Globus pallidus (tissue), 1 donor: Measurements from ENCODE around the gene CDH26.
"Not testable (repeated sequence)": the region's sequence is repeated elsewhere in the genome, so short reads cannot be mapped to it uniquely, and the experiment has no call there.

Experiments
- DNase-seq: peaks from one replicate; pipeline ENCODE4 v3.0.0-alpha.2; 2015; ENCODE audit warnings: low spot score

Gene CDH26

DNA sequence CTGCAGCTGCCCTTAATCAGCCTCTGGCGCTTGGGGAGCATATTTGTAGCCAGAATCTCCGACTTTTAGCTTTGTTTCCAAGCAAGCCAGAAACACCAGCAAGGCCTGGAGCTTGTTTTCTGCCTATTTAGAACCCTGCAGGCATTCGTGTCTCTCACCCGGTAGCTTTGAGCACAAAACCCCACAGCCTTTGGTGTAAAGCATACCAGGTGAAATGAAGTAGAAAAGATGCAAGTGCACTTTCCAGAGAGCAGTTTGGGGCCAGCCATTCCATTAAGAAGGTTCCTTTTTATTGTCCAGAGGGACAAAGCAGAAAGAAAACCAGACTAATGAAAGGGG is 17.3 kb upstream of the CDH26 start:
- DNase-seq, result no peak

DNA sequence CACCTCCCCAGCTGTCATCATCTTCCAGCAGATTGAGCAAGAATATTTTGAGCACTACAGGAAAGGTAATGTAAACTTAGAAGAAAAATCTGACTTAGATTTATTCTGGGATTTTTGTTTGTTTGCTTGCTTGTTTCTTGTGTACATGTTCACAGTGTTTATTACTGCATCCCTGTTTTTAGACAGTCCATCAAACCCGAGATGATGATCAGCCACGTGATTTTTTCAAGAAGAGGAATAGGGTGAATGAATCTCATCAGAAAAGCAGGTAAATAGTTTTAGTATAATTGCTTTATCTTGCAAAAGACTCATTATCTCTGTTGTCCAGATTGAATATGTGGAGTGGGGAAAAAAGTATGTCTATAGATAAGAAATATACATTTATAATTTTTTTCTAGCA is 16.0 kb upstream of the CDH26 start:
- no peak for DNase-seq

DNA sequence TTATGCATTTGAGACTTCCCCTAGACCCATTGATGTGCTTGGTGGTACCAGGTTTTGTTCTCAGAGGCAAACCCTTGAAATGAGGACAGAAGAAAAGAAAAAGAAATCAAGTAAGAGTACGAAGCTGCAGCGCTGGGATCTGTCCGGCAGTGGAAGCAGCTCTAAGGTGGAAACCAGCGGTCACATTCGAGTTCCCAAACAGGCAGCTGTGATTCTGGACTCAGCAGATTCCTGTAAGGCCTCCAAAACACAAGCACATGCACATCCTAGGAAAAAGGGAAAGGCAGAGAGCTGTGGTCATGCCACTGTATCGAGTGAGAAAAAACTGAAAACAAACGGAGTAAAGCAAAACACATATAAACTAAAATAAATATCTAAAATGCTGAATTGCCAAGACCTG is 13.5 kb upstream of the CDH26 start:
- no peak for DNase-seq

DNA sequence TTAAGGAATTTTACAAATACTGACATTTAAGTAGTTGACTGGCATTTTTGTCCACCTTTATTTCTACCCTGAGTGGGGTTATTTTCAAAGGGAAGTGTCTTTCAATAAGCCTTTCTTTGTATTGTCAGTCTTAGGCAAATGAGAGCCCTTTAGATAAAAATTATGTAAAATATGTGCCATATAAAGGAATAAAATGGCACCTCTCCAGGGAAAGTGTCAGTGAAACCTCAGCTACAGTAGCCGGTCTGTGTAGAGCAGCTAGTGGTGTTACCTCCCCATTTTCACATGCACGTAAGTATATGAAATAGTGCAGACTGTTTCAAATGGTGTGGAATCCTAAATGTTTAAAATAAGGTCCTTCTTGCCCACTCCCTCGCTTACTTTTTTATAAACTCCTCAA is 13.0 kb upstream of the CDH26 start:
- no peak for DNase-seq

DNA sequence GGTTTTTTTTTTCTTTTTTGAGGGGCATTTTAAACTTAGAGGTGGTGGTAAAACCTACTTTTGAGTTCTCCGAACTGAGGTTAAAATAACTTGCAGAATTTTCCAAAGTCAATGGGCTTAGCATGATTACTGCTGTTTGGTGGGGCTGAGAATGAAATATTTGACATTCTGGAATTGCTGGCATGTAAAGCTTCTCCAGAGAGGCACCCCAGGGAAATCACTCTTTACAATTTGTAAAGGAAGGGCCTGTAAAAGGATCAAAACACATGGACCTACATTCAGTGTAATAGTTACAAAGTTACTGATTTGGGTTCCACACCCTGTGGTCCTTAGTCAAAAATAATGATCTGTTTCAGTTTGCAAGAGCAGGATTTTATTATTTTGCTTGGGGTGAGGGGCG is 12.5 kb upstream of the CDH26 start:
- no peak for DNase-seq

DNA sequence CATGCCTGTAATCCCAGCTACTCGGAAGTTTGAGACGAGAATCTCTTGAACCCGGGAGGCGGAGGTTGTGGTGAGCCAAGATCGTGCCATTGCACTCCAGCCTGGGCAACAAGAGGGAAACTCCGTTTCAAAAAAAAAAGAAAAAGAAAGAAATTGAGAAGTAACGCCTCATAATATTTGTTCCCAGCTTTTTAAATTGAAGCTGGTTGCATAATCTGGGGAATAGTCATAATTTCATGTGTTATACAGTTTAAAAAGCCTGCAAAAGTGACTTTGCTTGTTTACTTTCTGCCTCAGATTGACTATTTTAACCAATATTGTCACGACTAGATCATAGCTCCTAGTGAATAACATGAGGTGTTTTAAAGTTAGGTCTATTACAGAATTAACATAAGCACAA is 10.8 kb upstream of the CDH26 start:
- no peak for DNase-seq

DNA sequence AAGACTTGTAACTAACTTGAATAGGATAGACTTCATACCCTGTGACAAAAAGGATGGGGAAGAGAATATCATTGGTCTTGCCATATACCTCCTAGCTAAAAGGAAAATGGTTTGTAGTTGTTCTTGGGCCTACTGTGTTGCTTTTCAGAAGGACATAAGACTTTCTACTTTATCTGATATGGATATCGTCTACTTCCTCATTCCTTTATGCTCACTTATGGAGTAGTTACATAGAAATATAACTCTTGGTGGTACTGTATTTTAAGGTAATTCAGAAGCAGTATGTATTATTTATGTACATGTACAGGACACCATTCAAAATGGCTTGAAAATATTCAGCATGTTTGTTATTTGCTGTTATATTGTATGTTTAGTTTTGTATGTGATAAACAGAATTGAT is 10.0 kb upstream of the CDH26 start:
- no peak for DNase-seq

DNA sequence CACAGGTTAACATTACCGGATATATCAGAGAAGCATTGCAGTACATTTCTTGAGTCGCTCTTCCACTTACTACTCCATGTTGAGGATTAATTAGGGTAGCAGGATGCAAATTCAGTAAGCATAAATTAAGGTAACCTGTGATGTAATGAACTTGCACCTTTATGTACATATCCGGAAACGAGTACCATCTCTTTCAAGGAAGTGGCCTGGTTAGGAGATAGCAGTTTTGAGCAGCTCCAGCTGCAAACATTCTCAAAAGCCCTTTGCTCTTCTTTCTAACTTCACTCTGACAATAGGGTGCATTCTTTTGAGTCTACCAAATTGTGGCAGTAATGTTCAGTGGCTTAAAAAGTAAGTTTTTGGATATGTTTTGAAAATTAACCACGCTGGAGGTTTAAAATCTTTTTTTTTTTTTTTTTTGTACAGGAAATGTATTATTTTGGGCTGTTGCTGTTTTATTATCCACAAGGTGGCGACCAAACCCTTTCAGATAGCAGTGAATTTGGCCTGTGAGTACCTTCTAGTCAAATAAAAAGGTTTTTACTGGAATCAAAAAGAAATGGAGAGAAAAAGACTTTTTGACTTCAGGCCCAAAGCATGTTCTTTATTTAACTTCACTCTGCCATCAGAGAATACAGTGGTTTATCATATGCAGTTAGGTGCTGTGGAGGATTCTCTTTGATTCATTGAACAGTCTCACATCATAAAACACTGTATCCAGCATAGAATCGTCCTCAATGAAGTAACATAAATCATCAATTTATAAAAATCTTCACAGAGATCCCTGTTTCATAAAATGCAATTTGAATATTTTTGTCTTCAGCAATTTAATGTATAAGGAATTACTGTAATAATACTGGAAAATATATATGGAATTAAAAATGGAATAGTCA is 9.1 kb upstream of the CDH26 start:
- DNase-seq, result peak; percentile 77

DNA sequence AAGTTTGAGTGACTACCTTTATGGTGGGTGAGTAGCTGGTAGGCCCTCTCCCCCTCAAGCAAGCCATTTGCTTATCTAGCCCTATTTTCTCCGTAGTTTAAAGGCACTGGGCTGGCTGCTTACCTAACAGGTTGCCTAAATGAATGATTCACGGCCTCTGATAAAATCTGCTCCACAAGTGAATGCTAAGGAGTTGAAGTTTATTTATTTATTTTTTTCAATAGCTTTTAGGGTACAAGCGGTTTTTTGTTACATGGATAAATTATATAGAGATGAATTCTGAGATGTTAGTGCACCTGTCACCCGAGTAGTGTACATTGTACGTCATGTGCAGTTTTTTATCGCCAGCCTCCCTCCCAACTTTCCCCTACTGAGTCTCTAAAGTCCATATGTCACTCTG is 8.3 kb upstream of the CDH26 start:
- DNase-seq, result no peak

DNA sequence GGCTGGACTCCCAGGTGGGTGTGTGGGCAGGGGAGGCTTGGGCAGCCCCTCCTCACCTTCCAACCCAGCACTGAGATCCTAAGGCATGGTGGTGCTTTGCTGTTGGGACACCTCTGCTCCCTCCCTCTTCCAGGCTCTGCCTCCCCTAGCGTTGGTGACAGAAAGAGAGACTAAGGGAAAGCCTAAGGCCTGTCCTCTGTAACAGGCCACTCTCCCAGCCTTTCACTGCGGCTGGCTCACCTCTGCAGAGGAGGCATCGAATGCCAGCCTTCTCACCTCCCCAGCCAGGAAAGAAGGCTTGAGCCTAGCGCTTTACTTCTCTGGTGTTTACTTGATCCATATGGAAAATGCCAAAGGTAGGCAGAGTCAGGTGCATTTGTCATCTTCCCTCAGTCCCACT is 3.5 kb upstream of the CDH26 start:
- no peak for DNase-seq

DNA sequence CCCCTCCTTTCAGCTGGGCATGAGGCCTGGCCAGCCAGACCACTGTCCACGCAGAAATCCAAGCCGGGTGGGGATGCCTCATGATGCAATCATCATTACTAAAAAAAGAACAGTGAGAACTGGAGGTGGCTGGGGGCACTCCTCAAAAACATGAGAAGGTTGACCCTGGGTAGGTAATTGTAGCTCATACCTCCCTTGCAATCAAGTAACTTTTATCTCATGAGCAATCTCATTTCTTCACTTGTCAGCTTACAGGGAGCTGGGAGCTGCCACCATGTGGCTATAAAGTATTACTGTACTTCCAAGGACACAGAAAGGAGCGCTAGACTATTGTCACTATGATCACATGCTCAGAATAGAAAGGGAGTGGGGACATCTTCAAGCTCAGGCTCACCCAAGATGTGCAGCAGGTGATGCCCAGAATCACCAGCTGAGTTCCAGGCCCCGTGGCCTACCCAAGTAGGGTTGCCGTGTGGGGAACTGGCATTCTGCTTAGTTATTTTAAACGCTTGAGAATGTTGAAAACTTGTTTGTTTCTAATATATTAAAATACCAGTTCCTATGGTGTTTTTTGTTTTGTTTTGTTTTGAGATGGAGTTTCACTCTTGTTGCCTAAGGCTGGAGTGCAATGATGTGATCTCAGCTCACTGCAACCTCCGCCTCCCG is 3.0 kb upstream of the CDH26 start:
- peak; percentile 82 for DNase-seq

DNA sequence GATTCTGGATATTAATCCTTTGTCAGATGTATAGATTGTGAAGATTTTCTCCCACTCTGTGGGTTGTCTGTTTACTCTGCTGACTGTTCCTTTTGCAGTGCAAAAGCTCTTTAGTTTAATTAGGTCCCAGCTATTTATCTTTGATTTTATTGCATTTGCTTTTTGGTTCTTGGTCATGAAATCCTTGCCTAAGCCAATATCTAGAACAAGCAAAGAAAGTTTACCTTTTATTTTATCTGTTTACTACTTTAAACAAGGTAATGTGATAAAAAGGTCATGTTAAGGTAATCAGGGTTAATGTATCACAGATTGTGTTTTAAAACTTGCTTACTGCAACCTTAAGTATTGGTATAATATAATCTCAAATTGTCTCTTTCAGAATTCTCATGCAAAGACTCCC is 655 bp upstream of the CDH26 start:
- DNase-seq, result not testable (repeated sequence)

DNA sequence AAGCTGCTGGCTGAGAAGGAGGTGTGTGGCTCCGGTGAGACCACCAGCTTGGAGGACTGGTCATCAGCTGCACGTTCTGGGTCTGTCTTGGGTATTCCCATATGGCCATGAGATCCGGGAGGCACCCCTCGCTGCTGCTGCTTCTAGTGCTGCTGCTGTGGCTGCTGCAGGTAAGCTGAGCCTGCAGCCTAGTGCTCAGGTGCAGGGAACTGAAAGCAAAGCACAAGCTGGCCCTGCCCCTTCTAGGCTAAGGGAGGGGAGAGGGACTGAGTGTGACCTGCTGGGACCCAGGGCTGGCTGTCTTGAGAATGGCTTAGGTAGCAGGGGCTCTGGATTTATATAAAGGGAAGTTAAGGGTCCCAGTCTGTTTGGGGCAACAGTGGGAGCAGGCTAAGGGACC is 403 bp downstream of the CDH26 start:
- DNase-seq, result no peak

DNA sequence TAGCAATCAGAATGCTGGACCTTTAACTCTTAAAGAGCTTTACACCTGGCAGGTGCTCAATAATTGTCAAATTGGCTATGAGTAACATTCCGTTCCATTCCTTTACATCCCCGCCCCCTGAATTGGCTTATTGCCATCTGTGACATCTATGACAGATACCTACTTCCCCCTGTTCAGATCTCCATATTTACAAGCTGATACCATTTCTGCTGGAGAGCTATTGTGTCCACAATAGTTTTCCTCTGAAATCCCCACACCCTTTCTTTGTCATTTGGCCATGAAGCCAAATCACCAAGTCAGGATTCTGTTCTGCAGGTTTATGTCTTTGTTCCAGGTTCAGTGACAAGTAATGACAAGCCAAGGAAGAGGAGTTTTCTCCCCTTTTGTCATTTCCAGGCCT is 3.2 kb downstream of the CDH26 start:
- no peak for DNase-seq

DNA sequence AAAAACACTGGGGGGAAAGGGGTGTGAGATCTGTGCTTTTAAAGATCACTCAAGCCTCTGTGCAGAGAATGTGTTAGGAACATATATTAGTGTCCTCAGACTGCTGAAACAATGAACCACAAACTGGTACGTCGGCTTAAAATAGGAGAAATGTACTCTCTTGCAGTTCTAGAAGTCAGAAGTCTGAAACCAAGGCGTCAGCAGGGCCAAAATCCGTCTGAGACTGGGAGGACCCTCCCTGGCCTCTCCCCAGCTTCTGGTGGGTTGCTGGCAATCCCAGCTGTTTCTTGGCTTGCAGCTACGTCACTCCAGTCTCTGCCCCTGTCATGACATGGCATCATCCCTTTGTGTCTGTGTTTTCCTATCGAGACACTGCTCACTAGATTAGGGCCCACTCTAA is 3.9 kb downstream of the CDH26 start:
- DNase-seq, result no peak

DNA sequence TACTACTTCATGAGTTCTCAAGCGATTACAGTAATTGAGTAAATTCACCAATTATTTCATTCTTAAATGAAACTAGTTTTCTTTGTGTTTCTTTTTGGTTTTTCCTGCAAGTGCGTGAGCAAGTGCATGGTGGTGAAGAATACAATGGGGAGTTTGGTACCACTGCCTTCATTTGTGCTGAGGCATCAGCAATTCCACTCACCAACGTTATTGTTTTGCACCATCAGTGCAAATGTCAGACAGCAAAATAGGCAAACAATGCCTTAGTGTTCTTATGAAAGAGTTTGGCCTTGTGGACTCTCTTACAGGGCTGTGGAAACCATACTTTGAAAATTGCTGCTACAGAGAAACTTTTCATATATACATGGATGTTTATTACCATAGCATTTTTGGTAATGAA is 8.2 kb downstream of the CDH26 start:
- peak; percentile 90 for DNase-seq

DNA sequence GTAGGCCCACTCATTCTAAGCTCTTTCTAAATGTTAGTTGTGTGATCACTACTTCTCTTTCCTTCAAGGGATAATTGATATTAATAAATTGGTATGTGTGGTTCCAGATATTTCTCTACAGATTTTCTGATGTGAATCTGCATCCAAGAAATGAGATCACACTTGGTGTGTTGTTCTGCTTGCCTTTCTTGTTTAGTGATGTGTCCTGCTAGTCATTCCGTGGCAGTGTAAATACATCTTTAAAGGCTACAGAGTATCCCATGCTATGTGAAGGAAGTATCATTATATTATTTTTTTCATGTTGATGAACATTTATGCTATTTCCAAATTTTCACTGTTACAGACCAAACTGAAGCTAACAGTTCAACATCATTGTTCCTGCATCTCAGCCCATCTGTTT is 13.2 kb downstream of the CDH26 start:
- DNase-seq, result no peak

DNA sequence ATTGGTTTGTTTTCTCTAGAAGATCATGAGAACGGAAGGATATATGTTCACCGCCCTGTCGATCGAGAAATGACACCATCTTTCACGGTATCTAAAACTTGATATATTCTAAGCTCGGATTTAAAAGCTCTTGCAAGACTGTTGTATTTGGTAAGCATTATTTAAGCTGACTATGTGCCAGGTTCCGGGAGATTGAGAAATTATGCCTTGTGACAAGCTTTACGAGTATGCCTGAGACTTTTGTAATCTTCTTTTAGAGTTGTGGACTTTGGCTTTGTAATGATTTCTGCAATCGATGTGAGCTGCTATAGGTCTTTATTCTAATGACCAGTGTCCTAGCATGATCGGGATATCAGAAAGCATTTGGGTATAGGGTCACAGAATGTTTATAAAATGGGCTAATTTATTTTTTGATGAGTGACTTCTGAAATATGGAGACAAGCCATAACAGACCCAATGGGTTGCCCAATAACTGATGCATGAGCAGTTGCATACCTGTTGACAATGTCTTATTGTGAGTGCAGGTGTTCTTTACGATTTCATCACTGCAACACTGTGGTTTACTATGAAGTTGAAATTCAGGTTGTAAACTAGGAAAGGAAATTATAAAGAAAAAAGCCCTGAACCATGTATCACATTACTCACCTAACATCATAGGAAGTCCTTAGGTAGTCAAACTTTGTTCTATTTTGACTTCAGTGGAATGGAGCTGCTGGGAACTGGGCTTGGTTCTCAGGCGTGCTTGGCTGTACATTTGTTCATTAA is 14.0 kb downstream of the CDH26 start:
- DNase-seq, result no peak

DNA sequence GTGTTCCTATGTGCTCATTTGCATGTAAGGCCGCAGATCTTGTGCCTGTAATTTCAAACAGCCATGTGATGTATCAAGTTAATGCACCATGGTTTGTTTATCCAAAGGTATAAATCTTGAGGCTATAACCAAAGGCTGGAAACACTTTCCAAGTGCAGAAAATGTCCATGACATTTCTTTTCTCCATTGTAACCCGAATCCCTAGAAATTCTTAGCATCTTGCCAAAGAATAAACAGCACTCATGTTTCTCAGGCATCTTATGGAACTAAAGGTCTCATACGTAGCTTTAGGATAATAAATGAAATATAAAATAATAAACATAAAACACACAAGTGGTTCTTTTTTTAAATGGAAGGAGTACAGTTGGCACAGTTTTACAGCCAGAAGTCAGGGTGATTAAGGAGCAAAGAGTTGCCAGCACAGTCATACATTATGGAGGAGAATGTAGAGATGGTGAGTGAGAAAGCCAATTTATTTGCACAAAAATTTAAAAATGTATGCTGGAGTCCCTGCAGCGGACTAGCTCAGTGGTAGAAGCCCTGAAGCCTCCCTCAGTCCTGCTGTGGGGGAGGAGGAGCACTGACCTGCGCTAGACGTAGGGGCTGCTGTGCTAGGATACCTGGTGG is 18.0 kb downstream of the CDH26 start:
- DNase-seq, result no peak

DNA sequence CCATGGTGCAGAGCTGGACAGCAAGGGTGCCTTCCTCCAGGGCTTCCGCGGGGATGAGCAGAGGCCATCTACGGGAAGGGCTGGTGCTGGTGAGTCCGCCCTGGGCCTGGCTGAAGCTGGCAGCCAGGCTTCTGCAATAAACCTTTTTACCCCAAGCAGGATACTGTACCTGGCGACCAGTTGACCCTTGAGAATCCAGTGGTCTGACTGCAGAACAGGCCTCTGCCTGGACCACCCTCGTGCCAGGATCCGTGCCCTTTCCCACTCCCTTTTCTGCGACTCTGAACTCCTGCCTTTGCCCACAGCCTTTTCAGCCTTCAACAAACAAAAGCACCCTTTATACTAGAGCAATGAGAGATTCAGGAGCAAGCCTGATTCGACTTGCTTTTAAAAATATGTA is 18.9 kb downstream of the CDH26 start:
- peak; percentile 79 for DNase-seq

DNA sequence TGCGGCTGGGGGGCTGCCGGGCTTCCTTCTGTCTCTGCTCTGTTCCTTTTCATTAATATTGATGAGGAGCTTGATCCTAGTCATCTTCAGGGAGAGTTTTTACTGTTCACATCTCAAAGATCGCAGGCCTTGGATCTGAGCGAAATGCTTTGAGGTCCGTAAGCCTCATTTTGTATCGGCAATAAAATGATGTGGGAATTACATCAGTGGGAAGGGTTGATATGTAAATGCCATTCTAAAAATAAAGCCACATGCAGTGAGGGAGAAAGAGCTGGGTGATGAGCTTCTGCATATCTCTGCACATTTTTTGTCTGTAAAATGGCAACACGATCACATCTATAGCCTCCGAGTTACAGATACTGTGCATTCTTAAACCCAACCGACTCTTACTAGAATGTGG is 24.9 kb downstream of the CDH26 start:
- no peak for DNase-seq

DNA sequence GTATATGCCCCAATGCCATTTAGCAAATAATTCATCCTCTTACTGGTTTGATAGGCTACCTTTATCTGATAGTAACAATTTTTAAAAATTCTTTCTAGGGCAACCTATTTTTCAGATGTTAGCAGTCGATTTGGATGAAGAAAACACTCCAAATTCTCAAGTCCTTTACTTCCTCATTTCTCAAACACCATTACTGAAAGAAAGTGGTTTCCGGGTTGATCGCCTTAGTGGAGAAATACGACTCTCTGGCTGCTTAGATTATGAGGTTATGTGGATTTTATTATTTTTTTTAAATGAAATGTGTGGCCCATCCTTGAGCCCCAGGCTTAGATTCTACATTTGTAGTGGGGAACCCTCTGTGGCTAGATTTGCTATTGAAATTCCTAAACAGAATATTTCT is 26.3 kb downstream of the CDH26 start:
- DNase-seq, result no peak

DNA sequence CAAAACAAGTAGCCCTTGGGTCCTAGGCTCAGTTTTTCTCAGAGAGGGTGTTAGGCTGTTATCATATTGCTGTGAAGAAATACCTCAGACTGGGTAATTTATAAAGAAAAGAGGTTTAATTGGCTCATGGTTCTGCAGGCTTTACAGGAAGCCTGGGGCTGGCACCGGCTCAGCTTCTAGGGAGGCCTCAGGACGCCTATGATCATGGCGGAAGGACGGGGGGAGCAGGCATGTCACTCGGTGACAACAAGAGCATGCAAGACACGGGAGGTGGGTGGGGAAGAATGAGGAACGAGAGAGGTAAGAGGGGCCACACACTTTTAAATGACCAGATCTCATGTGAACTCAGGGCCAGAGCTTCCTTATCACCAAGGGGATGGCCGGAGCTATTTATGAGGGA is 26.9 kb downstream of the CDH26 start:
- no peak for DNase-seq
